ENCODE data around the gene CLCN1.

The CLCN1 gene

GRCh38 chr7:143363016-143363937 is 47.4 kb downstream of the CLCN1 start:
- no peak for DNase-seq (ENCODE audit: low spot score)

GRCh38 chr7:143367972-143368371 is 52.1 kb downstream of the CLCN1 start:
- DNase-seq (ENCODE audit: low spot score) = peak; percentile 12

GRCh38 chr7:143368387-143368786 is 52.5 kb downstream of the CLCN1 start:
- DNase-seq (ENCODE audit: low spot score) = no peak

GRCh38 chr7:143369678-143370651 is 54.1 kb downstream of the CLCN1 start:
- no peak for DNase-seq (ENCODE audit: low spot score)

GRCh38 chr7:143372070-143372469 is 56.2 kb downstream of the CLCN1 start:
- no peak for DNase-seq (ENCODE audit: low spot score)

- DNase-seq (ENCODE audit: low spot score) = no peak
Observed at GRCh38 chr7:143373255-143373794, 57.4 kb downstream of the CLCN1 start.

GRCh38 chr7:143374561-143374960 is 58.6 kb downstream of the CLCN1 start:
- no peak for DNase-seq (ENCODE audit: low spot score)

GRCh38 chr7:143375298-143376034 is 59.6 kb downstream of the CLCN1 start:
- no peak for DNase-seq (ENCODE audit: low spot score)

- no peak for DNase-seq (ENCODE audit: low spot score)
Observed at GRCh38 chr7:143376396-143376795, 60.5 kb downstream of the CLCN1 start.

GRCh38 chr7:143379611-143380259 is 63.8 kb downstream of the CLCN1 start:
- DNase-seq (ENCODE audit: low spot score) = peak; percentile 12

- peak; percentile 87 for DNase-seq (ENCODE audit: low spot score)
Observed at GRCh38 chr7:143380260-143380645, 64.3 kb downstream of the CLCN1 start.

GRCh38 chr7:143380646-143381426 is 64.9 kb downstream of the CLCN1 start, which contains the start of gene ZYX:
TSS of gene ZYX (plus strand) at chr7:143381345. CDS start at chr7:143381572, 227 bp downstream.
- peak; percentile 97 for DNase-seq (ENCODE audit: low spot score)

- DNase-seq (ENCODE audit: low spot score) = peak; percentile 88
Observed at GRCh38 chr7:143381427-143382125, 65.7 kb downstream of the CLCN1 start.

- DNase-seq (ENCODE audit: low spot score) = no peak
Observed at GRCh38 chr7:143382126-143382790, 66.3 kb downstream of the CLCN1 start.

GRCh38 chr7:143382791-143383641 is 67.1 kb downstream of the CLCN1 start:
- DNase-seq (ENCODE audit: low spot score) = peak; percentile 15

GRCh38 chr7:143383642-143383957 is 67.7 kb downstream of the CLCN1 start:
- no peak for DNase-seq (ENCODE audit: low spot score)

- peak; percentile 59 for DNase-seq (ENCODE audit: low spot score)
Observed at GRCh38 chr7:143384148-143384547, 68.2 kb downstream of the CLCN1 start.

Data from GM03348 (cell line).